HG03342 (cell line): ENCODE measurements around the gene SEC23IP.
"Not testable (repeated sequence)": the region's sequence is repeated elsewhere in the genome, so short reads cannot be mapped to it uniquely, and the experiment has no call there.

Source experiments
- ATAC-seq: cut with Tn5 transposase; IDR thresholded peaks from one replicate; pipeline ENCODE4 v1.9.1; 2021; ENCODE audit warnings: mild to moderate bottlenecking, moderate library complexity; ENCODE audit not compliant: unreplicated experiment

The SEC23IP gene

DNA sequence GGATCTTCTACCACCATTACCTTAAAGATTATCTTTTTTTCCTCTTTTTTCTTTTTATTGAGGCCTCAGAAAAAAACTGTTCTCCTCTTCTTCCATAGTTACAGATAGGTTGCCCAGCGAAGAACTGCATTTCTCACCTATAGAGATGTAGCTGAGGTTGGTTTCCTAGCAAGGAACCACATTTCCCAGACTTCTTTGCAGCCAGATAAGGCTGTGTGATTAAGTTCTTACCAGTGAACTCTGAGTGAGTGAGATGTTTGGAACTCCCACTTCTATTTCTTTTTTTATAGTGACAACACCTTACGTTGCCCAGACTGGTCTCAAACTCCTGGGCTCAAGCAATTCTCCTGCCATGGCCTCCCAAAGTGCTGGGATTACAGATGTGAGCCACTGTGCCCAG, 14.0 kb upstream of the SEC23IP start:
- no peak for ATAC-seq

DNA sequence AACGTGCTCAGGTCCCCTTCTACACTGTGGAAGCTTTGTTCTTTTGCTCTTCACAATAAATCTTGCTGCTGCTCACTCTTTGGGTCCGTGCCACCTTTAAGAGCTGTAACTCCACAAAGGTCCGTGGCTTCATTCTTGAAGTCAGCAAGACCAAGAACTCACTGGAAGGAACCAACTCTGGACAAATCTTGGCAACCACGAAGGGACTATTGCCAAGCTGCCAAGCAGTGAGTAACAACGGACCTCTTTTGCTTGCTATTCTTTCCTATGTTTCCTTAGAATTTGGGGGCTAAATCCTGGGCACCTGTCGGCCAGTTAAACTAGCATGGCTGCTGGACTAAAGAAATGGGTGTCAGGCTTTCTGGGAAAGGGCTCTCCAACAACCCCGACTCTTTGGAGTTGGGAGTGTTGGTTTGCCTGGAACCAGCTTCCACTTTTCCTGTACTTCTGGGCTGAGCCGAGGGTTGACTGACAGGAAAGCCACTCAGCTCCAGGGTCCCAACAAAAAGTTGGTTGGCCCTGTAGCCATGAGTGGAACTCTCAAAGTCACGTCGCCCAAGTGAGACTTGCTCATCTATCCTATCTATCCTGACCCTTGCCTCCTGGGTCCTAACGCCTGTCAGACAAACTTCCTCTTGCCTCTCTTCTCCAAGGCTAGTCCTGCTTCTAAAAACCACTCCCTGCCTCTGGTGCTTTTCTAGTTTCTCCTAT, 8.5 kb upstream of the SEC23IP start:
- ATAC-seq: not testable (repeated sequence)

GRCh38 chr10:119886070-119886469, 6.5 kb upstream of the SEC23IP start:
- not testable (repeated sequence) for ATAC-seq

GRCh38 chr10:119888715-119889114, 3.8 kb upstream of the SEC23IP start:
- not testable (repeated sequence) for ATAC-seq

GRCh38 chr10:119889201-119889600, 3.3 kb upstream of the SEC23IP start:
- not testable (repeated sequence) for ATAC-seq

DNA sequence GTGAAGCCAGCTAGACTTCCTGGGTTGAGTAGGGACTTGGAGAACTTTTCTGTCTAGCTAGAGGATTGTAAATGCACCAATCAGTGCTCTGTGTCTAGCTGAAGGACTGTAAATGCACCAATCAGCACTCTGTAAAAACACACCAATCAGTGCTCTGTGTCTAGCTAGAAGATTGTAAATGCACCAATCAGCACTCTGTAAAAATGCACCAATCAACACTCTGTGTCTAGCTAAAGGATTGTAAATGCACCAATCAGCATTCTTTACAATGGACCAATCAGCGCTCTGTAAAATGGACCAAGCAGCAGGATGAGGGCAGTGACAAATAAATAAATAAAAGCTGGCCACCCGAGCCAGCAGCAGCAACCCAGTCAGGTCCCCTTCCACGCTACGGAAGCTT, 2.2 kb upstream of the SEC23IP start:
- ATAC-seq: not testable (repeated sequence)

DNA sequence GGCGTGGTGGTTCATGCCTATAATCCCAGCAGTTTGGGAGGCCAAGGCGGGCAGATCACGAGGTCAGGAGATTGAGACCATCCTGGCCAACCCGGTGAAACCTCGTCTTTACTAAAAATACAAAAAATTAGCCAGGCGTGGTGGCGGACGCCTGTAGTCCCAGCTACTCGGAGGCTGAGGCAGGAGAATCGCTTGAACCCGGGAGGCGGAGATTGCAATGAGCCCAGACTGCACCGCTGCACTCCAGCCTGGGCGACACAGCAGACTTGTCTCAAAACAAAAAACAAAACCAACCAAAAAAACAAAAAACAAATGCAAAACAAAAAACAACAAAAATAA, 712 bp upstream of the SEC23IP start:
- not testable (repeated sequence) for ATAC-seq

DNA sequence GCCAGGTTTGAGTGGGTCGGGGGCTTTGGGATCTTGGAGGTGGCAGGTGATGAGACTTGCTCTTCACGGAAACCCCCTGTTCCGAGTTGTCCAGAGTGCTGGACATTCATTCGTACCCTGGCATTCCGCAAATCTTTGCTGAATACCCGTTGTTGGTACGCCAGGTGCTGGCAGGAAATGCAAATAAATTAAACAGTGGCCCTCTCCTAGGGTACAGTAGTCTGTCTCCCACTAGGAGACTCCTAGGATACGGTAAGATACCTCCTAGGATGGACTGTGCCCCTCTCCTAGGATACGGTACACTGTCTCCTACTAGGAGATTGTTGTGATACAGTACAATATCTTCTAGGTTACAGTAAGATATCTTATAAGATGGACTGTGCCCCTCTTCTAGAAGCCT, 544 bp downstream of the SEC23IP start:
- no peak for ATAC-seq

- no peak for ATAC-seq
These were observed 1.4 kb downstream of the SEC23IP start for GRCh38 chr10:119893845-119894427.

GRCh38 chr10:119896061-119896655, 3.6 kb downstream of the SEC23IP start:
- ATAC-seq: no peak

DNA sequence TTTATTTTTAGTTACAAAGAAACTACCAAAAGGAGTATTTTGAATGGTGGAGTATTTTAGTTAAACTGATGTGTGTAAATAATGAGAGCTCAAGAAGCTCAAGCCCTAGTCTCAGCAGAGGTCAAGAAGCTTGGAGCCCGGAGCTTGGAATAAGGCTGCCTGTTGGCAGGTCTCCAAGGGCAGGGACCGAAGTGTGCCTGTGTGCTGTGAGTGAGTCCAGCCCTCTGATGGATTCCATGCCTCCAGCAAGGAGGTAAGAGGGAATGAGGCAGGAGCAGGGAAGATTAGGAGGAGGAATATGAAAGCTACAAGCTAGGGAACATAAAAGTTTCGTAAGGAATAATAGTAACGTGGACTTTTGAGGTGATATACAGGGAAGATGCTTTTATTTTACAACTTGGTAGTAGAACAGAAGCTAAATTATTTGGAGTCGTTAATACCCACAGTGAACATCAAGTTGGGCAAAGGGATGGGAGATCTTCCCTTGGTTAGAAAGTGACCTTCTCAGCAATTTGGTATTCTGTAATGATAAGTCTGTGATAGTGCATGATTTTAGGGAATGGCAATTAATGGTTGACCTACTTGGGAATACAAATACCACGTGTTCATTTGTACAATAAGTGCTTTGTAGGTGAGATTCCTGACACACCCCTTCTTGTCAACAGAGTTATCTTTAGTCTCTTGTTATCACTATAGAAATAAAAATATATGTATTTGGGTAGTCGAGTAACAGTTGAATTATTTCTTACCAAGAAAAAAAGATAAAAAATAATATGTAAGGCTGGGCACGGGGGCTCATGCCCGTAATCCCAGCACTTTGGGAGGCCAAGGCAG, 4.6 kb downstream of the SEC23IP start:
- no peak for ATAC-seq

DNA sequence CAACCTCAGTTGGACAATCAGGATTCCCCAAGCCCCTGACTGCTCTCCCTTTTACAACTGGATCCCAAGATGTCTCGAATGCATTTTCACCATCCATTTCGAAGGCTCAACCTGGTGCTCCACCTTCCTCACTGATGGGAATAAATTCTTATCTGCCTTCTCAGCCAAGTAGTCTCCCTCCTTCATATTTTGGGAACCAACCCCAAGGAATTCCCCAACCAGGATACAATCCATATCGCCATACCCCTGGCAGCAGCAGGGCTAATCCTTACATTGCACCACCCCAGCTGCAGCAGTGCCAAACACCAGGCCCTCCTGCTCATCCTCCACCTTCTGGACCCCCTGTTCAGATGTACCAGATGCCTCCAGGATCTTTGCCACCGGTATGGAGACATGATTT, 6.0 kb downstream of the SEC23IP start:
- ATAC-seq: no peak

GRCh38 chr10:119903946-119904666, 11.6 kb downstream of the SEC23IP start:
- ATAC-seq: no peak

DNA sequence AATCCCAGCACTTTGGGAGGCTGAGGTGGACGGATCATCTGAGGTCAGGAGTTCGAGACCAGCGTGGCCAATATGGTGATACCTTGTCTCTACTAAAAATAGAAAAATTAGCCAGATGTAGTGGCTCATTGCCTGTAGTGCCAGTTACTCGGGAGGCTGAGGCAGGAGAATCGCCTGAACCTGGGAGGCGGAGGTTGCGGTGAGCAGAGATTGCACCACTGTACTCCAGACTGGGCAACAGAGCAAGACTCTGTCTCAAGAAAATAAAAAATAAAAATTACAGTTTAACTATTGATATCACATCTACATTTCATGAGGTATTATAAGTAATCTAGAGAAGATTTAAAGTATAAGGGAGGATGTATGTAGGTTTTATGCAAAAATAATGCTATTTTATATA, 15.2 kb downstream of the SEC23IP start:
- not testable (repeated sequence) for ATAC-seq

- ATAC-seq: no peak
These were observed 15.6 kb downstream of the SEC23IP start for GRCh38 chr10:119908166-119908565.

DNA sequence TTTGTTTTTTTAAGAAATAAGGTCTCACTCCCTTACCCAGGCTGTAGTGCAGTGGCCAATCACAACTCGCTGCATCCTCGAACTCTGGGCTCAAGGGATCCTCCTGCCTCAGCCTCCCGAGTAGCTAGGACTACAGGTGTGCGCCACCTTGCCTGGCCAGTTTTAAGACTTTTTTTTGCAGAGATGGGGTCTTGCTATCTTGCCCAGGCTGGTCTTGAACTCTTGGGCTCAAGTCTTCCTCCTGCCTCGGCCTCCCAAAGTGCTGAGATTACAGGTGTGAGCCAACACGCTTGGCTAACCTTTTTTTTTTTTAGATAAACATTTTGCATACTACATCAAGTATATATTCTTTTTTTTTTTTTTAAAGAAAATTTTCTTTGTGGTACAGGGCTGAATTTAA, 18.2 kb downstream of the SEC23IP start:
- no peak for ATAC-seq

DNA sequence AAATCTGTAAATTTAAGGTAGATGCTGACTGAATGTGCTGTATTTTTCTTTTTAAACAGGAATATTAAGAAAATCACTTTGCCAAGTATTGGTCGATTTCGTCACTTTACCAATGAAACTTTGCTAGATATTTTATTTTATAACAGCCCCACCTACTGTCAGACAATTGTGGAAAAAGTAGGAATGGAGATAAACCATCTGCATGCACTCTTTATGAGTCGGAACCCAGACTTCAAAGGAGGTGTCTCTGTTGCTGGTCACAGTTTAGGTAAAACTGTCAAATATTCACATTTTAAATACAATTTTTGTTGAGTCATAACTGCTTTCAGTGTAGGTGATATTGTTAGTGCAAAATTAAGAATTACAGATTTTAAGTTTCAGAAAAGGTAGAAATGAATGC, 25.2 kb downstream of the SEC23IP start:
- no peak for ATAC-seq

DNA sequence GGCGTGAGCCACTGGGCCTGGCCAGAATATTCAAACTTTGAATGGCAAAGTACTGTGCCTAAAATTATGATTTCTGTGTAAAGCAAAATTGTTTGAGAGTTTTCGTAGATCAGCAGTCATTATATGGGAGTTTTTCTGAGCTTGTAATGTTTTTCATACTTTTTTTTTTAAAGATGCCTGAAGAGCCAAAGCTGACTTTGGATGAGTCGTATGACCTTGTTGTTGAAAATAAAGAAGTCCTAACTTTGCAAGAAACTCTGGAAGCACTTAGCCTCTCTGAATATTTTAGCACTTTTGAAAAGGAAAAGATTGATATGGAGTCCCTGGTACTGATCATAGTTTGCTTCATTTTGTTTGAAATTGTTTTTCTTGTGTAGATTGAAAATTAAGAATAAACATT, 26.7 kb downstream of the SEC23IP start:
- no peak for ATAC-seq

DNA sequence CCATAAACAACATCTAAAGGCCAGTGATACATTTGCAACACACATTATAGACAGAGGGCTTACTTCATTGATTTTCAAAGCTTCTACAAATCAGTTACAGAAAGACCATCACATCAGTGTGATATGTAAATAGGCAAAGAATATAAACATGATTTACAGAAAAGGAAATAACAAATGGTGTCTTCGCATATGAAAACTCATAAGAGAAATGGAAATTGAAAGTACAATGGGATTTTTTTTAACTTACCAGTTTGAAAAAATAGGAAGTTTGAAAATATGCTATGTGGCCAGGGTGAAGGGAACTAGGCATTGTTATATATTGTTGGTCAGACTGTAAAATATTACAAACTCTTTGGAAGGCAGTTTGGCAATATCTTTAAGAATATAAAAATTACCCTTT, 27.3 kb downstream of the SEC23IP start:
- ATAC-seq: peak; percentile 49

GRCh38 chr10:119928411-119928810, 35.9 kb downstream of the SEC23IP start:
- ATAC-seq: no peak

GRCh38 chr10:119931871-119932270, 39.3 kb downstream of the SEC23IP start:
- no peak for ATAC-seq
